Subcutaneous adipose tissue (tissue), 4 donors: ENCODE measurements around the gene TUFT1. TPM values are rescaled to one million over a fixed set of nuclear protein-coding genes. Genes with fewer than 3 reads are reported as not detected.

Experiments
- total RNA-seq, 4 donors: library from RNA; depleted of rRNA; stranded (reverse); fragments of >200 nt; gene quantifications; one replicate each; pipeline ENCODE4 v1.1.0, GENCODE V29; 2016
- TF ChIP-seq, protein P1 (sequence below): fragments of 450-650 bp; IDR thresholded peaks from one replicate; pipeline ENCODE4 v1.5.1; 2016; ENCODE audit warnings: low read depth, mild to moderate bottlenecking, control low read depth, antibody characterized with exemption, moderate library complexity

The TUFT1 gene
- total RNA-seq, 4 donors from 2014 or later = 3.8 to 7.5 (median 5.8) TPM

DNA sequence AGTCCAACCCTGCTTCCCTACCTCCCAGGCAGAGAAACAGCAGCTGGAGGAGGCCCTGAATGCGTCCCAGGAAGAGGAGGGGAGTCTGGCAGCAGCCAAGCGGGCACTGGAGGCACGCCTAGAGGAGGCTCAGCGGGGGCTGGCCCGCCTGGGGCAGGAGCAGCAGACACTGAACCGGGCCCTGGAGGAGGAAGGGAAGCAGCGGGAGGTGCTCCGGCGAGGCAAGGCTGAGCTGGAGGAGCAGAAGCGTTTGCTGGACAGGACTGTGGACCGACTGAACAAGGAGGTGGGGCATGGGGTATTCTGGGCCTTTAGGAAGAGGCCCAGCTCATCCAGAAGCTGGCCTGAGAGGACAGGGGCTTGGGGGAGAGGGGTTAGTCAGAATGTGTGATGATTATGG, 9.6 kb upstream of the TUFT1 start:
- TF ChIP-seq, protein P1, sequence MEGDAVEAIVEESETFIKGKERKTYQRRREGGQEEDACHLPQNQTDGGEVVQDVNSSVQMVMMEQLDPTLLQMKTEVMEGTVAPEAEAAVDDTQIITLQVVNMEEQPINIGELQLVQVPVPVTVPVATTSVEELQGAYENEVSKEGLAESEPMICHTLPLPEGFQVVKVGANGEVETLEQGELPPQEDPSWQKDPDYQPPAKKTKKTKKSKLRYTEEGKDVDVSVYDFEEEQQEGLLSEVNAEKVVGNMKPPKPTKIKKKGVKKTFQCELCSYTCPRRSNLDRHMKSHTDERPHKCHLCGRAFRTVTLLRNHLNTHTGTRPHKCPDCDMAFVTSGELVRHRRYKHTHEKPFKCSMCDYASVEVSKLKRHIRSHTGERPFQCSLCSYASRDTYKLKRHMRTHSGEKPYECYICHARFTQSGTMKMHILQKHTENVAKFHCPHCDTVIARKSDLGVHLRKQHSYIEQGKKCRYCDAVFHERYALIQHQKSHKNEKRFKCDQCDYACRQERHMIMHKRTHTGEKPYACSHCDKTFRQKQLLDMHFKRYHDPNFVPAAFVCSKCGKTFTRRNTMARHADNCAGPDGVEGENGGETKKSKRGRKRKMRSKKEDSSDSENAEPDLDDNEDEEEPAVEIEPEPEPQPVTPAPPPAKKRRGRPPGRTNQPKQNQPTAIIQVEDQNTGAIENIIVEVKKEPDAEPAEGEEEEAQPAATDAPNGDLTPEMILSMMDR = no peak

DNA sequence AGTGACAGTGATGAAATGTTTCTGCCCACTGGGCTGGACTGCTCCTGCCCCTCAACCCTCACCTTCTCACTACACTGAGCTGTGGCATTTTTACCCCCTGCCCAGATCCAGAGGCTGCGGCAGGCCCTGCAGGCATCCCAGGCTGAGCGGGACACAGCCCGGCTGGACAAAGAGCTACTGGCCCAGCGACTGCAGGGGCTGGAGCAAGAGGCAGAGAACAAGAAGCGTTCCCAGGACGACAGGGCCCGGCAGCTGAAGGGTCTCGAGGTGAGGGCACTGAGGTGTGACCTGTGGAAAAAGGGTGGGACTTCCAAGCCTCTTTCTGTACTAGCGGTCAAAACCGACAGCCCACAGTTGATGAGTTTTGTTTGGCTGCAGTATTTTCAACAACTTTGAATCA, 6.2 kb upstream of the TUFT1 start:
- TF ChIP-seq, protein P1 = no peak

DNA sequence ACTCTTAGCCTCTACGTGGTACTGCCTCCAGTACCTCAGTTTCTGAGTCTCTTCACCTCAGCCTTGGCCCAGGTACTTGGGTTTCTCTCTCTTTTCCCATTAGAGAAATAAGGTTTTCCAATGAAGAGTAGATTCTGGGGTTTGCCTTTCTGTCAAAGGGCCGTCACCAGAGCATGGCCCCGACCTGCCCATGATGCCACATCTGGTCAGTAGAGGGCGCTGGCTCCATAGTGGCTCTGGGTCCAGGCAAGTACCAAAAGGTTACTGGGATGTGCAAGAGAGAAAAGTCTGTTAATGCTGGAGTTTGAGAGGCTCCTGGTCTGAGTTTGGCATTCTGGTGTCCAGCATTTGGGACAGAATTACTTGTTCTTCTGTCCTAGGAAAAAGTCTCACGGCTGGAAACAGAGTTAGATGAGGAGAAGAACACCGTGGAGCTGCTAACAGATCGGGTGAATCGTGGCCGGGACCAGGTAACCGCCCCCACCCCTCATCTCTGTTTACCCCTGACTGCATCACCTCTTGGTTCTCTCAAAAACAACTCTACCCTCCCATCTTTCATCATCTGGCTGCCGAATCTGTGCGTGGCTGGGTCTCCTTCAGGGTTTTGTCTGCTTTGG, 5.3 kb upstream of the TUFT1 start:
- TF ChIP-seq, protein P1 = no peak

DNA sequence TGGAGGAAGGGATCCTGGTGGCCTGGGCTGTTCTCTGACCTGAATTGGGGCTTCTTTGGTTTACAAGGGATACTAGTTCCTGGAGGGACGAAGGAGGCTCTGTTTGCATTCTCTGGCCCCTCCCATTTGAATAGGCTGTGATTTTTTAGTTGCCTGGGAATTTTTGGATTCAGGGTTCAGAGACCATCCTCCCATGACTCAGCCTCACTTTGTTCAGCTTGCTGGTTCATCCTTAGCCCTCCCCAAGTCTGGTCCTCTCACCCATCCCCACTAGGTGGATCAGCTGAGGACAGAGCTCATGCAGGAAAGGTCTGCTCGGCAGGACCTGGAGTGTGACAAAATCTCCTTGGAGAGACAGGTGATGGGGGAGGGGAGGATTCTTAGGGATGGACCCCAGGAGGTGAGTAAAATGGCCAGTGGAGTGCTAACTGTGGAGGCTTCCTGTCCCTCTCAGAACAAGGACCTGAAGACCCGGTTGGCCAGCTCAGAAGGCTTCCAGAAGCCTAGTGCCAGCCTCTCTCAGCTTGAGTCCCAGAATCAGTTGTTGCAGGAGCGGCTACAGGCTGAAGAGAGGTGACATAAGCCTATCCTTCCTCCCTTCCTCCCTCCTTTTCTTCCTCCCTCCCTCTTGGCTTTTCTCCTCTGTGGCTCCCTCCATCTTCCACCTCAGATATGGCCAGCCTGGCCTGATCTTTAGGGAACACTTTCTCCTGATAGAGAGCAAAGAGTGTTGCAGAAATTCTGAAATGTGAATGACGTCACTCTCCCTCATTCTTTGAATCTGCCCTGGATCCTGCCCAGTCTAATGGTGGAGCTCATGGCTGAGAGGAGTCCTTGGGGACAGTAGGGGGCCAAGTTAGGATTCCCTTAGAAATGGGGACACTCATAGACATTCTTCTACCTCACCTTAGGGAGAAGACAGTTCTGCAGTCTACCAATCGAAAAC, 4.5 kb upstream of the TUFT1 start:
- TF ChIP-seq, protein P1 = no peak

DNA sequence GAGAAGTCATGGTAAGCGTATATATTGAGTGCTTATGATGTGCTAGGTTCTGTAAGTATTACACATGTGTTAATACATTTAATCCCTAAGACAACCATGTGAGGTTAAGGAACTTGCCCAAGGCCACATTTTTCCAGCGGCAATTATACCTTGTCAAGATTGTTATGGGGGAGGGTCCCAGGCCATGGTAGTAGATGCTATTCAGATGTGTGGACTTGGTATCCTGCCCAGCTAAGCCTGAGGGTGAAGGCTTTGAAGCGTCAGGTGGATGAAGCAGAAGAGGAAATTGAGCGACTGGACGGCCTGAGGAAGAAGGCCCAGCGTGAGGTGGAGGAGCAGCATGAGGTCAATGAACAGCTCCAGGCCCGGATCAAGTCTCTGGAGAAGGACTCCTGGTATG, 3.6 kb upstream of the TUFT1 start:
- TF ChIP-seq, protein P1 = no peak

DNA sequence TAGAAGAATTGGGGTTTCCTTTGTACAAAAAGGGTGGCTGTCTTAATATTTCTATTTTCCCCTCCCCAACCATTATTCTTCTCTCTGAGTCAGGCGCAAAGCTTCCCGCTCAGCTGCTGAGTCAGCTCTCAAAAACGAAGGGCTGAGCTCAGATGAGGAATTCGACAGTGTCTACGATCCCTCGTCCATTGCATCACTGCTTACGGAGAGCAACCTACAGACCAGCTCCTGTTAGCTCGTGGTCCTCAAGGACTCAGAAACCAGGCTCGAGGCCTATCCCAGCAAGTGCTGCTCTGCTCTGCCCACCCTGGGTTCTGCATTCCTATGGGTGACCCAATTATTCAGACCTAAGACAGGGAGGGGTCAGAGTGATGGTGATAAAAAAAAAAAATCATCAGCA, 3.0 kb upstream of the TUFT1 start:
- TF ChIP-seq, protein P1 = no peak

DNA sequence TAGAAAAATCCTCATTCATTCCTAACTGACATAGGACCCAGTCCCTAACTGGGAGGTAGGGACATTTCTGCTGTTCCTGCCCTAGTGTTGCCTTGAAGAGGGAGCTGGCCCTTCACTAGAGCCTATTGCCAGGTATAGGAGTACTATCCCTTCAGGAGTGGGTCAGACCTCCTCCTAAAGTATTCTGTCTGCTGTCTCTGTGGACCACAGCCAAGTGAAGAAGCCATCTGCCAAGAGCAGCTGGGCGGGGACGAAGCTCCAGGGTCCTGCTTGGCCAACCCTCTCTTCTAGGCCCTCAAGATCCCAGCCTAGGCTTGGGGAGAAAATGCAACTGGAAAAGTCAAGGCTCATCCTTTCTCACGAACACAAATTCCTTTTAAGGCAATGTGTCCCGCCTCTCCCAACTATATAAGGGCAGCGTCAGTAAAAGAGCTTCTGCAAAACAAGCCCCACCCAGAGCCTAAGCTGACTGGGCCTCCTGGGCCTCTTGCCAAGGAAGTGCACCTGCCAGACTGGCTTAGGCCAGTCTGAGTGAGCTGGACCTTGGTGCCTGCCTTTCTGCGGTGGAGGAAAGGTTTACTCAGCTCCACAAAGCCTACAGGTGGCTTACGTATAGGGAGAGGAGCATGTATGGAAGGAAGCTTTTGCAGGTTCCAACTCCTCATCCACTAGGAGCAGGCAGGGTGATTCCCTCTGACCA, 638 bp upstream of the TUFT1 start:
- TF ChIP-seq, protein P1 = no peak
